Islet precursor cell (in vitro differentiated cells): Measurements from ENCODE around the gene PGC.
A peak's percentile ranks its signal among the peaks of the same experiment; 100 is the strongest.

ENCODE experiments used
- DNase-seq: peaks from one replicate; pipeline ENCODE4 v3.0.0-alpha.2; 2018

The PGC gene

DNA sequence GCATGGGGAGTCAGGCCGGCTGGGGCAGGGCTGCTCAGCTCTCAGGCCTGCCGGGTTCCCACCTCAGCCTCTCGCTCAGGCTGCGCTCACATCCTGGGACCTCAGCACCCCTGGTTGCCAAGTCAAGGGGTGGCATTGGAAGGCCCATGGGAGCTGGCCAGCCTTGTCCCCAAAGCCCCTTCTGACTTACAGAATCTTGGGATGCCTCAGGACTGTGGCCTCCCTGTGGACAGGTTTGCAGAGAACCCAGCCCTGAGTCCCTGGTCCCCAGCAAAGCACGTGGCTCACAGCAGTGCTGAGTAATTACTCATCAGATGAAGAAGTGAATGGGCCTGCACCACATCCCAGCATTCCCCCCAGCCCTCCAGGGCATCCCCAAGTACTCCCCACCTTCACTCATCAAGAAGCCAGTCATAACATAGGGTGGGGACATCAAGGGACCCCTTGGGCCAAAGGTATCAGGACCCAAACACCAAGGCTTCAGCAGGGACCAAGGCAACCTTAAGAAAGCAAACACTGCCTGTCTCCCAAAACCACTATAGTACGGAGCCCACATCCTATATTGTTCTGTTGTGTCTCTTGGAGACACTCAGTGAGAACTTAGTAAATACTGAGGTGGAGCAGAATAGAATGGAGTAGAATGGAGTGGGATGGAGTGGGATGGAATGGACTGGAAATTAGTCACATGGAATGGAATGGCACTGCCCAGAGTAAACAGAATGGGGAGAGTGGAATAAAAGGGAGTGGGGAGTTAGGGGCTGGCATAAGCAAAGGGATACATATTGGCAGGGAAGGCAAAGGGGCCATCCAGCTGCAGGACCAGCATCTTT is 3.6 kb downstream of the PGC start:
- no peak for DNase-seq

GRCh38 chr6:41741625-41742490 is 5.3 kb downstream of the PGC start:
- DNase-seq: peak; percentile 77

GRCh38 chr6:41740366-41741162 is 6.6 kb downstream of the PGC start:
- no peak for DNase-seq

- peak; percentile 93 for DNase-seq
Observed at GRCh38 chr6:41739041-41739440, 8.2 kb downstream of the PGC start.

- no peak for DNase-seq
Observed at GRCh38 chr6:41737591-41738130, 9.5 kb downstream of the PGC start.

DNA sequence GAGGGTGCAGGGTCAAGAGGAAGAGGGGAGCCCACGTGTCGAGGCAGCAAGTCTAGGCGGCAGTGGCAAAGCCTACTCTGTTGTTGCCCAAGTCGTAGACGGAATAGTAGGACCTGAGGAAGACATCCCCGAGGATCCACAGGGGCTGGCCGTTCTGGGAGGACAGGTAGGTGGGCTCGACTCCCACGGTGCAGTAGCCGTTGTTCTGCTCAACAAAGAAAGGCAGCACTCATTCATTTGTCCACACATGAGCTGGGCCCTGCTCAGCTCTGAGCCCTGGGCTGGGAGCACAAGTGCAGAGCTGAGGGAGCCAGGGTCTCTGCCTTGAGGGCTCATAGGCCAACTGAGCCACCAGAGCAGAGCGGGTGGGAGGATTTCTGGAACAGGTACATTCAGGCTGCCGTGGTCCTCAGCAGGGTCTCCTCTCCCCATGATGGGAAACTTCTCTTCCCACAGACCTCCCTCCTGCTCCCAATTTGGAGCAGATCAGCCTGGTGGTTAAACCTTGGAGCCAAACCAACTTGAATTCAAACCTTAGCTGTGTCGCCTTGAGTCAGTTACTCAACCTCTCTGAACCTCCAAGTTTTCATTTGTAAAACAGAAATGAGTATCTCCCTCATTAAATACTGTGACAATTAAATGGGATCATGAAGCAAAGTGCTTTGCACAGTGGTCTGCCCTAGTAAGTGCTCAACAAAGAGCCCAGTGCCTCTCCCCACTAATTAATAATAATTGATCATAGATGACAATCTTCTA is 10.2 kb downstream of the PGC start:
- no peak for DNase-seq

GRCh38 chr6:41736186-41736733 is 10.9 kb downstream of the PGC start:
- no peak for DNase-seq

- peak; percentile 96 for DNase-seq
Observed at GRCh38 chr6:41735427-41736185, 11.6 kb downstream of the PGC start, which contains the start of gene TFEB. Gene TFEB (minus strand): TSS chr6:41735608. CDS start chr6:41691213, 44,395 bp downstream.

DNA sequence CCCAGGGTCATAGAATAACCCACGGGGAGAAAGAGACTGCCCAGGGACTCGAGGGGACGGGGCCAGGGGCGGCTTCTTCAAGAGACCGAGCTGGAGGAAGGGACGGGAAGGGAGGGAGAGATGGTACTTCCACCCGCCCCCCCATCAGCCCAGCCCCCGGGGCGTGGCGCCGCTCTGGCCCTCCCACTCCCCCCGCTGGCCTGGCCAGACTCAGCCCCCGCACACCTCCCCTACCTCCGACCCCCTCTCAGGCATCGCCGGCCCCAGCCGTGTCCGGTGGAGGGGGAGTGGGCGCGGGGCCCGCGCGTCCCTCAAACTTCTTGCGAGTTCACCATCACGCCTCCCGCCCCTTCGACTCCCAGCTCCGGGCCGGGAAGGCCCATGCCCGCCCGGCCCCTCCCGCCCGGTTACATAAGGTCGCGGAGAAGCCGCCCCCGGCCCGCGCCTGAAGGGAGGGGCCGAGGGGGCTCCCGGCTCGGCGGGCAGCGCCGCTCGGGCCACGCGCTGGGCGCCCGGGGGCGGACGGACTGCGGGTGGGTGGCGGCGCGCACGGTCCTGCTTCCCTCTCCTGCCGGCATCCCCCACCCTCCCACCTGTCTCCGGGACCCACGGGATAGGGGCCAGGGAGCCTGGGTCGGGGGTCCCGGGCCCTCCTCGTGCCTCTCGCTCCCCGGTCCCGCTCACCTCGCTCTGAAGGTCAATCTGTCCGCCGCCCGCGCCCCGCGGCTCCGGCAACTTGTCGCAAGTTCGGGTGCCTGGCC is 12.4 kb downstream of the PGC start:
- DNase-seq: peak; percentile 81

DNA sequence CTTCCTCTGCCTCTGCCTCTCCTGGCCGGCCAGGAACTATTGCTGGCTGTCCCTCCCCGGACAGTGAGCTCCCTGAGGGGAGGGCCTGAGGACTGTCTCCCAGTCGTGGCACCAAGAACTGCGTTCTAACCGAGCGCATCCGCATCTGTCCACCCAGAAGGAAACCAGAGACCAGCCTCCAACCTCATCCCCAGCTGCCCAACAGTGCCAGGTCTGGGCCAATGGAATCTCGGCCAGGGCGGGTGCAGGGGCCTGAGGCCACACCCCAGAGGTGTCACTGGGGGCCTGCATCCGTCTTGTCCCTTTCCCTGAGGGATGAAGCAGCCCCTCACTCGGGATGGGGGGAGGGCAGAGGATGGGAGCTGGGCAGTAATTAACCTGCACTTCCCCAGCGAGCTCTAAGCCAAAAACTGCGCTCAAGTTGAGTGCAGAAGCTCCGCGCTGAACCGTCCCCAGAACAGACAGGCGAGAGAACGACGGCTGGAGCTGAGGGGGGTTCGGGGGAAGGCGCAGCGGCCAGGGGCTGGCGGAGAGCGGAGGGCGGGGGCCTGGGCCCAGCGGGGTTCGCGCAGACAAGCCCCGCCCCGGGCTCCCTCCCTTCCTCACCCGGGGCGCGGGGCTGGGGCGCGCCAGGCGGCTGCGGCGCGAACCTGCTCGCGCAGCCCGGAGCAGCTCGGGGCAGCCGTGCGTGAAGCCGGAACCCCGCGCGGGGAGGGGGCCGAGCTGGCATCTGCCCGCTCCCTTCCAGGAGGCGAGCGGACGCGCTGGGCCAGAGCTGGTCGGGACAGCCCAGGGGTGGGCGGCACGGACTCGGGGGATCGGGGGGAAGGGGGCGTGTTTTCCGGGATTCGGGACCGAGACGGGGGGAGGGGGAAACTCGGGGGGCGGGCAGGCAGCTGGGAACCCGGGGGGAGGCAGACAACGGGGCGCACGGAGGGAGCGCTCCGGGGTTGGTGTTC is 13.2 kb downstream of the PGC start:
- peak; percentile 83 for DNase-seq

DNA sequence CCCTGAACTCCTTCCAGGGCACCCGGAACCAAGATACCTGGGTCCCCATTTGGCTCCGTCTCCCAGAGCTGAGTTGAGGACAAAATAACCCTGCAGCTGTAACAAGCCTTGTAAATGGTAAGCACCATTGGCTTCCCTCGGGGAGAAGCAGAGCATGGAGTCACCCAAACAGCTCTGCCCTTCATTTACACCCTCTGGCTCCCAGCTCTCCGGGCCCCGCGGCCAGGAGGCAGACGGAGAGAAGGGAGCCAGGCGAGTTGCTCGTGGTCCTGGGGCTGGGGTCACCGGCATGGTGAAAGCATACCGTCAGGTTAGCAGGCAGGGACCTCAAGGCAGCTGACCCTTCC is 13.9 kb downstream of the PGC start:
- DNase-seq: no peak

DNA sequence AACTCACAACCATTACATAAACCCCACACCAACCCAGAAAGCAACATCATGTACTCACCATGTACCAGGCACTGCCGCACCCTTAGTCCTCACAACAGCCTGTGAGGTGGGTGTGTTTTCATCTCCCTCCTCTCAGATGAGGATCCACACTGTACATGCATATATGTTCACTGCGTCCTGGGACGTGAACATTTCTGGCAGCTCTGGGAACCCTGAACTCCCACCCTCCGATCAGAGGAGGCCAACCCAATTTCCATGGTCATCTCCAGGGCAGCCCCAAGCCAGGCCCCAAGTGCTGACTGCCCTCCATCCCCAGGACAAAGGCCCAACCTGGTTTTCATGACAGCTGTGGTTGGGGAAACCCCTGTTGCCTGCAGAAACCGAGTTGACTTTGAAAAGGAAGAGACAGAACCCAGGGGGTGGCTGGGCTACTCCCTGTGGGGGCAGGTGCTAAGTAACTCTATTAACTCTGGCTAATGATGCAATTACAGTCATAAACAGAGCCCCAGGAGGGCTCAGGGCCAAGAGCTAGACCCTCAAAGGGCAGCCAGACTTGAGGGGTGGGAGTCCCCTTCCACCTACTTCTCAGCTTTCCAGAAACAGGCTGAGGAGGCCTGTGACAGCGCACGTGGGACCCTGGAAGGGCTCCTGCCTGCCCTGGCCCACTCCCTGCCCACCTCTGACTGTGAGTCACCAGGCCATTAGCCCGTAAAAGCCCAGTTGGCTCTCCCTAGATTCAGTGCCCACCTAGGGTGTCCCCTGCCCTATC is 14.4 kb downstream of the PGC start:
- DNase-seq: no peak

DNA sequence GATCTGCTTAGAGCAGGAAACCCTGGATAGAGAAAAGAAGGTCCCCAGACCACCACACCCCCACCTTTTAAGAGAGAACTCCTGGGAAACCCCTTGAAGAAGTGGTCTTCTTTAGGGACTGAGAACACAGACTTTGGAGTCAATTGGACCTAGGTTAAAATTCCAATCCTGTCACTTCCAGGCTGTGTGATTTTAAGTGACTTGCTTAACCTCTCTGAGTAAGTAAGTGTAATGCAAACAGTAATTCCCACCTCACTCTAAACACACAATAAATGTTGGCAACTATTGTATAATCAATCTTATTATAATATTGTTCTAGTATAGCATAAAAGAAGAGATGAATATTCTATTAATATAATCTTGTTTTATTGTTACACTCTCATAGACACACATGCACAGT is 15.0 kb downstream of the PGC start:
- DNase-seq: no peak

DNA sequence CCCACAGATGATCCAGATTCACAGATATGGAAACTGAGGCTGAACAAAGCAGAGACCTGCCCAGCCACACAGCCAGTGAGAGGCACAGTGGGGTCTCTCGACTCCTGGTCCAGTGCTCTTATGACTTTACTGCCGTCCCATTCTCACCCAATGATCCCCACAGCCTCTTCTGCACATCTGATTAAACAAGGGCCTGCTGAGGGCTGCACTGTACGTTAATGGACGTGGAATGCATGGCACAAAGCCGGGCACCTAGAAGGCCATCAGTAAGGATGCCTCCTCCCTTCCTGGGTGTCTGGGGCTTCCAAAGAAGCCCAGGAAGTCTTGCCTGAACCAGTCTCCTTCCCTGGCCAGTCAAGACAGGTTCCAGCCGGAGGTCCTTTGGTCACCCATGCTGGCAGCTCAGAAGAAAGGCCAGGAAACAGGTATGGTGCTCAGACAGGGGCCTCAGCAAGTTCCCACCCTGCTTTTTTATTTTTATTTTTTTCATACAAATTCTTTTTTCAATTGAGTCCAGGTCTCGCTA is 15.6 kb downstream of the PGC start:
- DNase-seq: no peak

GRCh38 chr6:41730531-41731436 is 16.4 kb downstream of the PGC start:
- DNase-seq: no peak

DNA sequence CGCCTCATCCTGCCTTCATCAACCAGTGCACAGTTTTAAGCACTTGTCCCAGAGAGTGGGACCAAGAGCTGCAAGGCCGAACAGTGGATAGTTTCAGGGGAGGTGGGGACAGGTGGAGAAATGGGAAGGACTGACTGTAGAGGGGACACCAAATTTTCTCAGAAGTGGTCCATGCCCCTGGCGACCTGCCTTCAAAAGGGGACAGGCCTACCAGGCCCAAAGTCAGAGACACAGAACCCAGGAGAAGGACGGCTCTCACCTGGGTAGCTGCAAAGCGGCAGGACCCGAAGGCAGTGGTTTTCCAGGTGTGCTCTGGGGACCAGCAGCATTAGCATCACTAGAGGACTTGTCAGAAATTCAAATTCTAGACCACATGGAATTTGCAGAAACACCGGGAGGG is 17.6 kb downstream of the PGC start:
- DNase-seq: no peak

DNA sequence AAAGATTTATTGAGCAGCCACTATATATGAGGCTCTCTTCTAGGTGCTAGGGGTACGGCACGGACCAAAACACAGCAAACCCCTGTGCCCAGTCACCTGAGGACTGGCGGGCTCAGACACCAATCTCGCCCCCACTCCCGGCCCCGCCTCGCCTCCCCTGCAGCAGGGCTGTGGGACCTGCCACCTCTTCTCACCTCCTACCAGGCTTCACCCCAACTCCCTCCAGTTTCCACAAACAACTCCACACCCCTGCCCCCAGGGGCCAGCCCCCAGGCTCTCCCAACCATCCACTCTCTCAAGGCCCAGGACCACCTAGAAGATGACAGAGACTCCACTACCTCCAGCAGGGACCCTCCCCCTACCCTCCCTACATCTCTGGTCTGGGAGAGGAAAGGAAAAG is 18.2 kb downstream of the PGC start:
- no peak for DNase-seq
